LNCaP clone FGC (cell line): ENCODE data around the gene GABRG3.
A peak's percentile ranks its signal among the peaks of the same experiment; 100 is the strongest.

Source experiments
- DNase-seq: peaks from one replicate; pipeline ENCODE4 v3.0.0-alpha.2; 2011; ENCODE audit warnings: low read depth
- H3K4me3 ChIP-seq: 2 replicates; pipeline ENCODE4 v1.5.1; 2011; ENCODE audit warnings: mild to moderate bottlenecking, low read depth, low read length, control low read depth
- CTCF ChIP-seq: IDR thresholded peaks from 2 replicates; pipeline ENCODE4 v1.5.1; 2012; ENCODE audit warnings: mild to moderate bottlenecking; ENCODE audit not compliant: control insufficient read depth, insufficient read depth; ENCODE audit errors: extremely low read depth

GABRG3 gene

GRCh38 chr15:27541581-27541980 lies 570.6 kb downstream of the GABRG3 start:
- TF ChIP-seq CTCF, result no peak
- no peak overlapping the region for H3K4me3 ChIP-seq
- DNase-seq, result no peak

GRCh38 chr15:27545494-27546255 lies 574.7 kb downstream of the GABRG3 start:
- H3K4me3 ChIP-seq, result no peak overlapping the region
- DNase-seq, result peak; percentile 85
- TF ChIP-seq CTCF, result no peak

GRCh38 chr15:27549746-27550145 lies 578.8 kb downstream of the GABRG3 start:
- no peak for DNase-seq
- TF ChIP-seq CTCF, result no peak
- no peak overlapping the region for H3K4me3 ChIP-seq

- no peak for DNase-seq
- H3K4me3 ChIP-seq, result no peak overlapping the region
- TF ChIP-seq CTCF, result no peak
These were observed 579.7 kb downstream of the GABRG3 start for GRCh38 chr15:27550635-27551034.

GRCh38 chr15:27561816-27562215 lies 590.8 kb downstream of the GABRG3 start:
- TF ChIP-seq CTCF, result no peak
- H3K4me3 ChIP-seq, result no peak overlapping the region
- DNase-seq, result no peak

GRCh38 chr15:27563765-27564370 lies 592.9 kb downstream of the GABRG3 start:
- no peak for TF ChIP-seq CTCF
- no peak for DNase-seq
- H3K4me3 ChIP-seq, result no peak overlapping the region

GRCh38 chr15:27564656-27565055 lies 593.7 kb downstream of the GABRG3 start:
- TF ChIP-seq CTCF, result no peak
- H3K4me3 ChIP-seq, result no peak overlapping the region
- DNase-seq, result no peak
